GM23338 (cell line): ENCODE data around the gene ZNF831.

Experiments used
- CTCF ChIP-seq, 2 experiments: fragments of 200-600 bp in 1 of 2; sonication (generic) in 1 of 2; conservative IDR thresholded peaks; 2 replicates each; pipeline versions ENCODE4 v1.5.1 to v1.6.1; 2016 to 2017; ENCODE audit warnings: antibody characterized with exemption in 2 of 2, low read depth in 2 of 2, mild to moderate bottlenecking in 2 of 2, moderate library complexity in 1 of 2
- EZH2phosphoT487 ChIP-seq: fragments of 200-600 bp; sonication (generic); IDR thresholded peaks from one replicate; pipeline ENCODE4 v1.8.1; 2018; ENCODE audit warnings: antibody characterized with exemption; ENCODE audit not compliant: unreplicated experiment
- POLR2AphosphoS5 ChIP-seq: IDR thresholded peaks from 2 replicates; pipeline ENCODE4 v1.6.1; 2016; ENCODE audit warnings: antibody characterized with exemption, low read depth
- TF ChIP-seq, protein P1 (sequence below): IDR thresholded peaks from one replicate; pipeline ENCODE4 v1.6.1; 2018; ENCODE audit warnings: antibody characterized with exemption; ENCODE audit not compliant: unreplicated experiment

GRCh38 chr20:59224236-59224635 is 60.6 kb downstream of the ZNF831 start:
- no peak for TF ChIP-seq CTCF (conservative IDR thresholded peaks at IDR 0.05; ENCODE audit: low read depth in 2 of 2)
- TF ChIP-seq, protein P1, sequence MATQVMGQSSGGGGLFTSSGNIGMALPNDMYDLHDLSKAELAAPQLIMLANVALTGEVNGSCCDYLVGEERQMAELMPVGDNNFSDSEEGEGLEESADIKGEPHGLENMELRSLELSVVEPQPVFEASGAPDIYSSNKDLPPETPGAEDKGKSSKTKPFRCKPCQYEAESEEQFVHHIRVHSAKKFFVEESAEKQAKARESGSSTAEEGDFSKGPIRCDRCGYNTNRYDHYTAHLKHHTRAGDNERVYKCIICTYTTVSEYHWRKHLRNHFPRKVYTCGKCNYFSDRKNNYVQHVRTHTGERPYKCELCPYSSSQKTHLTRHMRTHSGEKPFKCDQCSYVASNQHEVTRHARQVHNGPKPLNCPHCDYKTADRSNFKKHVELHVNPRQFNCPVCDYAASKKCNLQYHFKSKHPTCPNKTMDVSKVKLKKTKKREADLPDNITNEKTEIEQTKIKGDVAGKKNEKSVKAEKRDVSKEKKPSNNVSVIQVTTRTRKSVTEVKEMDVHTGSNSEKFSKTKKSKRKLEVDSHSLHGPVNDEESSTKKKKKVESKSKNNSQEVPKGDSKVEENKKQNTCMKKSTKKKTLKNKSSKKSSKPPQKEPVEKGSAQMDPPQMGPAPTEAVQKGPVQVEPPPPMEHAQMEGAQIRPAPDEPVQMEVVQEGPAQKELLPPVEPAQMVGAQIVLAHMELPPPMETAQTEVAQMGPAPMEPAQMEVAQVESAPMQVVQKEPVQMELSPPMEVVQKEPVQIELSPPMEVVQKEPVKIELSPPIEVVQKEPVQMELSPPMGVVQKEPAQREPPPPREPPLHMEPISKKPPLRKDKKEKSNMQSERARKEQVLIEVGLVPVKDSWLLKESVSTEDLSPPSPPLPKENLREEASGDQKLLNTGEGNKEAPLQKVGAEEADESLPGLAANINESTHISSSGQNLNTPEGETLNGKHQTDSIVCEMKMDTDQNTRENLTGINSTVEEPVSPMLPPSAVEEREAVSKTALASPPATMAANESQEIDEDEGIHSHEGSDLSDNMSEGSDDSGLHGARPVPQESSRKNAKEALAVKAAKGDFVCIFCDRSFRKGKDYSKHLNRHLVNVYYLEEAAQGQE = no peak
- no peak for TF ChIP-seq POLR2AphosphoS5
- TF ChIP-seq EZH2phosphoT487 = no peak
